HG03457 (cell line): Measurements from ENCODE around the gene STX8.
"Not testable (repeated sequence)": the region's sequence is repeated elsewhere in the genome, so short reads cannot be mapped to it uniquely, and the experiment has no call there.

Experiments used
- ATAC-seq: cut with Tn5 transposase; IDR thresholded peaks from one replicate; pipeline ENCODE4 v1.9.1; 2021; ENCODE audit warnings: moderate number of reproducible peaks; ENCODE audit not compliant: unreplicated experiment

The STX8 gene

GRCh38 chr17:9269350-9270035 is 306.1 kb downstream of the STX8 start:
- no peak for ATAC-seq

GRCh38 chr17:9268546-9268945 is 307.1 kb downstream of the STX8 start:
- ATAC-seq: no peak

GRCh38 chr17:9266697-9267117 is 308.9 kb downstream of the STX8 start:
- ATAC-seq: no peak

DNA sequence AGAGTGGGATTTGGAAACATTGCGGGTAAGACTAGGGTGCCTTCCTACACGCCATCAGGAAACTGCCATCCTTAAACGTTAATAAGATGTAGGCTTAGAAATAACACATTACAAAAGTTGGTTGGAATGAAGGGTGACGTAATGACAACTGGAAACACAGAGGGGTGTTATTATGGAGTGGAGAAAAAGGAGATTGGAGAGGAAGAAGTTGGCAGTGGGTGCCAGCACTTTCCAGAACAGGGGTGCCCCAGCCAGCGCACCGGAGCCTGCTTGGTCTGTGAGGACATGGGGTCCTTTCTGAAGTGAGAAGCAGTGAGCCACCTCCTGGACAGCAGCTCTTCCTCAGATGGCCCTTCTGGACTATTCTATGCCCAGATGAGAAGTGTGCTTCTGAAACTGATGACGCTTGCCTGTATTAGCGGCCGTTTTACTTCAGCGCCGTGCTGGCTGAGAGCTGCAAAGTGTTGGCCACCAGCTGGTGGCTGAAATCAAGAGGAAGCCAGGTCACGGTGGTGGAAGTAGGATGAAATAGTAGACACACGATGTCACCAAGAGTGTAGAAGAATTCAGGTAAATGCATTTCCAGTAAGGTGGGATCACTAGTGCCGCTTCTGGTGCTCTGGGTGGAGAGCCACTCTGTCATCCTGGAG is 309.5 kb downstream of the STX8 start:
- no peak for ATAC-seq

GRCh38 chr17:9261081-9262012 is 314.3 kb downstream of the STX8 start:
- ATAC-seq: no peak

DNA sequence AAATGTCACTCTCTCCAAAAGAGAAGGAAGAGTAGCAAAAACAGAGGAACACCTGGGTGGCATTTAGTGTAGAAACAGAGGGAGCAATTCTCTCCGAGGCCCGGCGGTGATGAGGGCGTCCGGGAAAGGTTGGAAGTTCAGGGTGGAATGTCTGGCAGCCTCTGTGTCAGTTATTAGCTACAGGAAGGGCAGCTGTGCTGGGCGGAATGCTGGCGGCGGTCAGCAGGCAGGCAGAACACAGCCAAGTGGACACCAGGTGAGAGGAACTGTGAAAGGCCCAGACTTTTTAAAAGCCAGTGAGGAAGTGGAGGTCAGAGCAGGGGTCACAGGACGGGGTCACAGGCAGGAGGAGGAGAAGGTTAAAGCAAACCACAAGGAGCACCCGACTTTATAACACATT is 316.2 kb downstream of the STX8 start:
- no peak for ATAC-seq

GRCh38 chr17:9258115-9259015 is 317.3 kb downstream of the STX8 start:
- no peak for ATAC-seq

GRCh38 chr17:9257630-9257965 is 318.0 kb downstream of the STX8 start:
- not testable (repeated sequence) for ATAC-seq

GRCh38 chr17:9256751-9257629 is 318.6 kb downstream of the STX8 start:
- ATAC-seq: no peak

DNA sequence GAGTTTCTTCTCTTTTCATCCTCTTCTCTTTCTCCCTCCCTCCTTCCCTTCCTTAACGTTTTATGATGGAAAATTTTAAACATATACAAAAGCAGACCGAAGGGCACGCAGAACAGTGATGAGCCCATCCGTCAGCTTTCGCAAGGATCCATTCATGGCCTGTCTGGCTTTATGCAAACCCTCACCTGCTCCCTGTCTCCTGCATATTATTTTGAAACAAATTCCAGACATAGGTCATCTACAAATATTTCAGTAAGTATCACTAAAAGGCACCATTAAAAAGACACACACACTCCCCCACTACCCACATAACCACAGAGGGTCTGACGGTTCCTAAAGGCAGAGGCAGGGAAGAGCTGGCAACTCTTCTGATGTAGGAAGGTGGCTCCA is 319.3 kb downstream of the STX8 start:
- no peak for ATAC-seq

DNA sequence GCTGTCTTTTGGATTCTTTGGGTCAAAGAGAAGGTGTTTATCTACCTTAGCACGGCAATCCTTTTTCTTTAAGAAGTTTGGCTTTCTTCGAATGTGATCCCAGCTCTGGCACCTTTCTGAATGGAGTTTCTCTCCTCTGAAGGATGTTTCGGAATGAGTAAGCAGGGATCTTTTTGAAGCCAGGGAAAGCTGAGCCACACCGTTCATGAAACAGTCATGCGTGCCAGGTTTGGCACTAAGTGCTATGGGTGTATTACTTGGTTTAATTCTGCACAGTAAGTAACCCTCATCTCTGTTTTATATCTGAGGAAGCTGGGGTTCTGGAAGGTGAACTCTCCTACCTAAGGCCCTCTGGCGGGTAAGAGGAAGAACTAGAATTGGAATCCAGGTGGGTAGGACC is 319.8 kb downstream of the STX8 start:
- no peak for ATAC-seq

GRCh38 chr17:9254841-9255240 is 320.8 kb downstream of the STX8 start:
- ATAC-seq: no peak

DNA sequence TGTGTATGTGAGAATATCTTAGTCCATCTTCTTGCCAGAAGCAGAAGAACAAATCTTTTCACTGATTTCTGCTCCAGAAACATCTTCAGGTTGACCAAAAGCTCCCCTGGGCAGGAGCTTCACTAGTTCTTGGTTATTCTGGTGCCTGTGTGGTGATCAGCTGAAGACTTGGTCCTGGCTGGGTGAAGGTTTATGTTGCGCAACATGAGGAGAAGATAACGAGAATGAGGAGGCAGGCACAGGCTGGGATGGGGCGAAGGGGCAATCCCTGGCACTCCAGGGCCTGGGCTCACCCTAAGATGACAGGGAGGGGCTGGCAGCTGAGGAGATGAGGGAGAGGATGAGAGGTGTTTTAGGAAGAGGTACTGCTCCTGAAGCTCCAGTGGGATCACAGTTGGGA is 322.3 kb downstream of the STX8 start:
- no peak for ATAC-seq

DNA sequence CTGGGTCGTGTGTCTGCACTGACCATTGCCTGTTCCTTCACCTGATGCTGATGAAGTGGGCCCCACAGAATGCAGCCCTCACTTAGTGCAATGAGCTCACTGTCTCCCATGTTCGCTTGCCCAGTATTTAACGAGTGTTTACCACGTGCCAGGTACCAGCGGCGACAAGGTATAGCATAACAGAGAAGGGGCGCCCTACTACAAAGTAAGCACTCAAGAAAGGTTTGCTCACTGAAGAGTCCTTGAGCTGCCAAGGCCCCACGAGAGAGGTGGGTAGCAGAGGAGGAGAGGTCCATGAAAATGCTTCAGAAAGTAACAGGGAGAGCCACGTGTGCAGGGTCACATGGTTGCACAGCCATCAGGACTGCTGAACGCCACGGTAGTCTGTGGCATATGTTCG is 324.3 kb downstream of the STX8 start:
- ATAC-seq: no peak

GRCh38 chr17:9249245-9249953 is 326.2 kb downstream of the STX8 start:
- no peak for ATAC-seq

DNA sequence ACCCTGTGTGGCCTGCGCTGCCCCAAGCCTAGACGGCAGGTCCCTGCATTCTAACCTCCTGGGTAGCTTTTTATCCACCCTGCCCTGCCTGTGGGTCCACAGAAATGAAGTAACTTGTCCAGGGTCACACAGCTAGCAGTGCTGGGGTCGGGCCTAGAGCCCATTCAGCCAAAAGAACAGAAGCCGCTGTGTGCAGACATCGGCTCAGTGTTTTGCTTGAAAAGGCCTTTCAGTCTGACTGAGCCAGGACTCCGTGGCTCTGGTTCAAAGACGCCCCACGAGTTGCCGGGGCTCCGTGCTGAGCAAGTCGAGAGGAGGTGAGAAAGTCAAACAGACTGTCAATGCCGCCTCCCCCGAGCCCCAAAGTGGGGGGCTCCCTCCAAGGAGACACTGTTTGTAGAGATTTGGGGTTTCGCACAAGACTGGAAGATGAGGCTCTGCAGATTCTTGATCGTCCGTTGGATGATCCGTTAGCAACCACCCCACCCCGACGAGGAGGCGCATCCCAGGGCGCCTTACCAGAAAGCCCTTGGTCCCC is 328.1 kb downstream of the STX8 start:
- ATAC-seq: no peak

- ATAC-seq: no peak
These were observed 331.3 kb downstream of the STX8 start for GRCh38 chr17:9244066-9245052.

- ATAC-seq: no peak
These were observed 332.6 kb downstream of the STX8 start for GRCh38 chr17:9242983-9243382.
